GM10266 (cell line): ENCODE data around the gene POLK.
"Not testable (repeated sequence)": the region's sequence is repeated elsewhere in the genome, so short reads cannot be mapped to it uniquely, and the experiment has no call there.

ENCODE experiments used
- DNase-seq: peaks from one replicate; pipeline ENCODE4 v3.0.0; 2012; ENCODE audit errors: extremely low spot score
- CTCF ChIP-seq: IDR thresholded peaks from 2 replicates; pipeline ENCODE4 v1.5.1; 2012; ENCODE audit warnings: mild to moderate bottlenecking, low read depth; ENCODE audit not compliant: control insufficient read depth, insufficient read depth; ENCODE audit errors: missing control alignments

Gene POLK

GRCh38 chr5:75472973-75473372 is 38.7 kb upstream of the POLK start:
- DNase-seq: no peak
- TF ChIP-seq CTCF: no peak

- TF ChIP-seq CTCF: no peak
- DNase-seq: no peak
Observed at GRCh38 chr5:75473463-75473862, 38.2 kb upstream of the POLK start.

GRCh38 chr5:75475364-75475763 is 36.3 kb upstream of the POLK start:
- no peak for DNase-seq
- no peak for TF ChIP-seq CTCF

GRCh38 chr5:75481024-75481423 is 30.7 kb upstream of the POLK start:
- TF ChIP-seq CTCF: no peak
- DNase-seq: no peak

- no peak for TF ChIP-seq CTCF
- no peak for DNase-seq
Observed at GRCh38 chr5:75482482-75482881, 29.2 kb upstream of the POLK start.

- TF ChIP-seq CTCF: no peak
- no peak for DNase-seq
Observed at GRCh38 chr5:75484605-75485004, 27.1 kb upstream of the POLK start.

- DNase-seq: not testable (repeated sequence)
Observed at GRCh38 chr5:75489847-75490246, 21.8 kb upstream of the POLK start.

GRCh38 chr5:75491621-75492020 is 20.1 kb upstream of the POLK start:
- DNase-seq: no peak
- no peak for TF ChIP-seq CTCF
